Mesendoderm (in vitro differentiated cells): ENCODE measurements around the gene NFXL1.

Experiments
- DNase-seq: peaks from one replicate; pipeline ENCODE4 v3.0.0; 2013
- H2AK5ac ChIP-seq: 2 replicates; pipeline ENCODE4 v1.6.1; 2013; ENCODE audit warnings: low read length, inconsistent platforms
- H2BK120ac ChIP-seq: 2 replicates; pipeline ENCODE4 v1.6.1; 2013; ENCODE audit warnings: low read depth, mild to moderate bottlenecking, low read length, moderate library complexity, mixed read lengths
- H2BK15ac ChIP-seq: replicated peaks from 2 replicates; pipeline ENCODE4 v1.6.1; 2013; ENCODE audit warnings: low read depth, mild to moderate bottlenecking, moderate library complexity
- H2BK5ac ChIP-seq: 2 replicates; pipeline ENCODE4 v1.6.1; 2013; ENCODE audit warnings: low read length, inconsistent platforms
- H3K18ac ChIP-seq: 2 replicates; pipeline ENCODE4 v1.6.1; 2013; ENCODE audit warnings: mild to moderate bottlenecking, low read length, mixed read lengths
- H3K23ac ChIP-seq: one replicate; pipeline ENCODE4 v1.6.1; 2013; ENCODE audit warnings: low read length
- H3K27ac ChIP-seq: 2 replicates; pipeline ENCODE4 v1.5.1; 2013; ENCODE audit warnings: low read depth, mild to moderate bottlenecking, inconsistent platforms, low read length, moderate library complexity
- H3K27me3 ChIP-seq: 2 replicates; pipeline ENCODE4 v1.6.1; 2013; ENCODE audit warnings: low read length, control low read depth, mild to moderate bottlenecking, inconsistent platforms; ENCODE audit not compliant: insufficient read depth, poor library complexity
- H3K36me3 ChIP-seq: 2 replicates; pipeline ENCODE4 v1.6.1; 2013; ENCODE audit warnings: low read length, inconsistent platforms; ENCODE audit not compliant: control insufficient read depth, insufficient read depth
- H3K4ac ChIP-seq: one replicate; pipeline ENCODE4 v1.6.1; 2013; ENCODE audit warnings: low read depth, mild to moderate bottlenecking, low read length, moderate library complexity
- H3K4me1 ChIP-seq: 2 replicates; pipeline ENCODE4 v1.6.1; 2013; ENCODE audit warnings: low read depth, low read length, inconsistent platforms; ENCODE audit not compliant: control insufficient read depth
- H3K4me2 ChIP-seq: 2 replicates; pipeline ENCODE4 v1.6.1; 2013; ENCODE audit warnings: low read length
- H3K4me3 ChIP-seq: 2 replicates; pipeline ENCODE4 v1.5.1; 2013; ENCODE audit warnings: mild to moderate bottlenecking, low read length
- H3K56ac ChIP-seq: one replicate; pipeline ENCODE4 v1.6.1; 2013; ENCODE audit warnings: low read length
- H3K79me1 ChIP-seq: 2 replicates; pipeline ENCODE4 v1.6.1; 2013; ENCODE audit warnings: low read length, inconsistent platforms
- H3K79me2 ChIP-seq: 2 replicates; pipeline ENCODE4 v1.6.1; 2013; ENCODE audit warnings: mild to moderate bottlenecking, low read length; ENCODE audit not compliant: control insufficient read depth, insufficient read depth
- H3K9ac ChIP-seq: 2 replicates; pipeline ENCODE4 v1.6.1; 2013; ENCODE audit warnings: low read length, inconsistent platforms
- H4K5ac ChIP-seq: one replicate; pipeline ENCODE4 v1.6.1; 2013; ENCODE audit warnings: low read length
- H4K8ac ChIP-seq: one replicate; pipeline ENCODE4 v1.6.1; 2013; ENCODE audit warnings: low read depth, mild to moderate bottlenecking, control low read depth, low read length, moderate library complexity
- WGBS: extraction: QIAGEN DNeasy Blood & Tissue Kit; methylation state at CpG from one replicate; pipeline ENCODE4 v1.1.7; 2013; ENCODE audit warnings: low lambda C conversion rate, missing lambda C conversion rate; ENCODE audit not compliant: insufficient coverage; ENCODE audit errors: extremely low coverage; 5-methylcytosine and 5-hydroxymethylcytosine counted together

Gene NFXL1

GRCh38 chr4:47939456-47939855, 25.1 kb upstream of the NFXL1 start:
- DNase-seq: no peak
- Histone ChIP-seq H3K9ac (no peak overlapping the region), H3K27me3 (no peaks in the 10 kb centered on the region), H3K27ac (no peak overlapping the region), H3K4me2 (no peak overlapping the region), H3K4ac (no peak overlapping the region), H4K8ac (no peak overlapping the region), H3K4me3 (no peak overlapping the region), H3K79me2 (no peaks in the 10 kb centered on the region), H4K5ac (no peak overlapping the region), H3K79me1 (no peaks in the 10 kb centered on the region), H2AK5ac (no peak overlapping the region), H3K4me1 (no peaks in the 10 kb centered on the region), H2BK120ac (no peak overlapping the region), H3K23ac (no peak overlapping the region), H3K56ac (no peak overlapping the region), H2BK15ac (no peak overlapping the region), H2BK5ac (no peak overlapping the region), H3K36me3 (no peaks in the 10 kb centered on the region), H3K18ac (no peak overlapping the region)
- WGBS: no CpG with 5 or more reads among the region's 5 CpGs

GRCh38 chr4:47936336-47936735, 22.0 kb upstream of the NFXL1 start:
- Histone ChIP-seq H2AK5ac (no peak overlapping the region), H3K36me3 (no peaks in the 10 kb centered on the region), H3K23ac (no peak overlapping the region), H4K8ac (no peak overlapping the region), H3K79me1 (no peaks in the 10 kb centered on the region), H3K4ac (no peak overlapping the region), H3K4me3 (no peak overlapping the region), H3K9ac (no peak overlapping the region), H2BK120ac (no peak overlapping the region), H3K4me2 (no peak overlapping the region), H3K18ac (no peak overlapping the region), H3K4me1 (no peaks in the 10 kb centered on the region), H2BK5ac (no peak overlapping the region), H3K79me2 (no peaks in the 10 kb centered on the region), H4K5ac (no peak overlapping the region), H3K27me3 (no peaks in the 10 kb centered on the region), H3K27ac (no peak overlapping the region), H2BK15ac (no peak overlapping the region), H3K56ac (no peak overlapping the region)
- no CpG with 5 or more reads among the region's 6 CpGs for WGBS
- no peak for DNase-seq

GRCh38 chr4:47933840-47934239, 19.5 kb upstream of the NFXL1 start:
- H2BK5ac ChIP-seq: no peak overlapping the region
- WGBS: no CpG with 5 or more reads among the region's 4 CpGs
- DNase-seq: peak; percentile 39

GRCh38 chr4:47930971-47931804, 16.8 kb upstream of the NFXL1 start:
- H3K27me3 ChIP-seq: no peaks in the 10 kb centered on the region
- no peak overlapping the region for H2BK5ac ChIP-seq
- no peak overlapping the region for H3K27ac ChIP-seq
- no peak for DNase-seq
- H4K5ac ChIP-seq: no peak overlapping the region
- no peak overlapping the region for H3K56ac ChIP-seq
- H3K4me3 ChIP-seq: no peak overlapping the region
- H3K36me3 ChIP-seq: no peaks in the 10 kb centered on the region
- H3K18ac ChIP-seq: no peak overlapping the region
- H3K79me1 ChIP-seq: no peaks in the 10 kb centered on the region
- H3K23ac ChIP-seq: no peak overlapping the region
- no peak overlapping the region for H3K4ac ChIP-seq
- no peak overlapping the region for H3K4me2 ChIP-seq
- no peak overlapping the region for H2AK5ac ChIP-seq
- WGBS: no CpG with 5 or more reads among the region's 2 CpGs
- H3K79me2 ChIP-seq: no peaks in the 10 kb centered on the region
- no peak overlapping the region for H2BK120ac ChIP-seq
- H3K4me1 ChIP-seq: no peaks in the 10 kb centered on the region
- H2BK15ac ChIP-seq: no peak overlapping the region
- no peak overlapping the region for H4K8ac ChIP-seq
- no peak overlapping the region for H3K9ac ChIP-seq

More at GRCh38 chr4:47933840-47934239, 19.5 kb upstream of the NFXL1 start:
- Histone ChIP-seq H4K5ac (no peak overlapping the region), H3K4me2 (no peak overlapping the region), H3K36me3 (no peaks in the 10 kb centered on the region), H3K27ac (no peak overlapping the region), H3K56ac (no peak overlapping the region), H4K8ac (no peak overlapping the region), H2AK5ac (no peak overlapping the region), H3K4me3 (no peak overlapping the region), H2BK120ac (no peak overlapping the region), H3K9ac (no peak overlapping the region), H3K18ac (no peak overlapping the region), H3K79me2 (no peaks in the 10 kb centered on the region), H3K27me3 (no peaks in the 10 kb centered on the region), H3K79me1 (no peaks in the 10 kb centered on the region), H2BK15ac (no peak overlapping the region), H3K4ac (no peak overlapping the region), H3K4me1 (no peaks in the 10 kb centered on the region), H3K23ac (no peak overlapping the region)

GRCh38 chr4:47929682-47930201, 15.4 kb upstream of the NFXL1 start:
- Histone ChIP-seq H3K23ac (no peak overlapping the region), H3K4me3 (no peak overlapping the region), H2BK15ac (no peak overlapping the region), H4K8ac (no peak overlapping the region), H3K79me1 (no peaks in the 10 kb centered on the region), H2BK120ac (no peak overlapping the region), H2BK5ac (no peak overlapping the region), H2AK5ac (no peak overlapping the region), H3K4me1 (no peaks in the 10 kb centered on the region), H3K56ac (no peak overlapping the region), H3K4ac (no peak overlapping the region), H3K27me3 (no peaks in the 10 kb centered on the region), H3K36me3 (no peaks in the 10 kb centered on the region), H3K9ac (no peak overlapping the region), H3K79me2 (no peaks in the 10 kb centered on the region), H3K4me2 (no peak overlapping the region), H3K18ac (no peak overlapping the region), H3K27ac (no peak overlapping the region), H4K5ac (no peak overlapping the region)
- no CpG with 5 or more reads among the region's 4 CpGs for WGBS
- no peak for DNase-seq
